Mesothelial cell of epicardium (in vitro differentiated cells): ENCODE measurements around the gene NCAM2. TPM values are rescaled to one million over a fixed set of nuclear protein-coding genes. Genes with fewer than 3 reads are reported as not detected.

Experiments
- DNase-seq, 2 experiments: peaks; one replicate each; pipeline ENCODE4 v3.0.0; 2021; ENCODE audit warnings: low spot score in 2 of 2; ENCODE audit not compliant: unreplicated experiment in 2 of 2
- H3K27ac Mint-ChIP-seq: 2 replicates; pipeline ENCODE4 v1.8.0; 2021; ENCODE audit warnings: mixed read lengths
- H3K27me3 Mint-ChIP-seq: 2 replicates; pipeline ENCODE4 v1.8.0; 2021; ENCODE audit warnings: low read depth, mixed read lengths
- H3K36me3 Mint-ChIP-seq: 2 replicates; pipeline ENCODE4 v1.8.0; 2021; ENCODE audit warnings: mixed read lengths
- H3K4me1 Mint-ChIP-seq: 2 replicates; pipeline ENCODE4 v1.8.0; 2021; ENCODE audit warnings: mixed read lengths
- H3K4me3 Mint-ChIP-seq: 2 replicates; pipeline ENCODE4 v1.8.0; 2021; ENCODE audit warnings: mild to moderate bottlenecking, moderate library complexity, mixed read lengths
- H3K9me3 Mint-ChIP-seq: 2 replicates; pipeline ENCODE4 v1.8.0; 2021; ENCODE audit warnings: mixed read lengths
- CTCF ChIP-seq: fragments of 200-600 bp; sonication (generic); IDR thresholded peaks from one replicate; pipeline ENCODE4 v1.5.0; 2021; ENCODE audit warnings: antibody characterized with exemption; ENCODE audit not compliant: unreplicated experiment
- total RNA-seq: library from RNA; stranded (reverse); gene quantifications from 3 replicates; pipeline ENCODE4 v1.2.1, GENCODE V29; 2021

Gene NCAM2
- total RNA-seq, 1 donor from 2014 or later, result 34.0 TPM

GRCh38 chr21:21003701-21004100 lies 5.5 kb downstream of the NCAM2 start:
- Mint-ChIP-seq H3K4me3 (no peak overlapping the region), H3K27me3 (peaks cover 5% of the 10 kb centered on the region), H3K9me3 (no peaks in the 10 kb centered on the region), H3K4me1 (peaks cover 52% of the 10 kb centered on the region), H3K36me3 (no peaks in the 10 kb centered on the region), H3K27ac (no peak overlapping the region)
- peak; percentile 40 for TF ChIP-seq CTCF
- DNase-seq, result no peak

DNA sequence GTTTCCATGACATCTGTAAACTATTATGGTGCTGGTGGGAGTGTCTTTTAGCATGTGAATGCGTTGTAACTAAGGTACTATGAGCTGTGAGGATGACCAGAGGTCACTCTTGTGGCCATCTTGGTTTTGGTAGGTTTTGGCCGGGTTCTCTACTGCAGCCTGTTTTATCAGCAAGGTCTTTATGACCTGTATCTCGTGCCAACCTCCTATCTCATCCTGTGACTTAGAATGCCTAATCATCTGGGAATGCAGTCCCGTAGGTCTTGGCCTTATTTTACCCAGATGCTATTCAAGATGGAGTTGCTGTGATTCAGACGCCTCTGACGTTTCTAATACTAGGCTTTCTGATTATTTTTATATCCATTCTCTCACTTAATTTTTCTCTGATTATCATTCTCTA lies 9.4 kb downstream of the NCAM2 start:
- TF ChIP-seq CTCF, result no peak
- Mint-ChIP-seq H3K36me3 (no peaks in the 10 kb centered on the region), H3K27ac (peak overlapping the region; percentile 23), H3K4me1 (peaks cover 33% of the 10 kb centered on the region), H3K4me3 (no peak overlapping the region), H3K9me3 (no peaks in the 10 kb centered on the region), H3K27me3 (no peaks in the 10 kb centered on the region)
- no peak for DNase-seq

DNA sequence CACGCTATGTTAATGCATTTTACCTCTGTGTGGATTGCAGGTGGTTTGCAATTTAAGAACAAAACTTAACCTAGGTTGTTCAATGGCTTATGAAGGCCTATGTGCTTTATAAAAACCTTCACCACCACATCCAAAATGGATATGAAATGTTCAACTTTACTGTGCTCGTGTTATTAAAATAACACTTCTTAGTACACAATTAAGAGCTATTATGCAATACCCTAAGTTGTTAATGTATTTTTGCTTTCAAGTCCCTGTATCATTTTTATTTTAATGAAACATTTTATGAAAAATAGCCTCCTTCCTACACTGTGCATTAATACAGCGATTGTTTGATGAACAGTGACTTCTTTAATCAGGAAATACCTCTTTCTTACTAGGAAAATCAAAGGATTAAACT lies 12.0 kb downstream of the NCAM2 start:
- H3K4me1 Mint-ChIP-seq, result peaks cover 33% of the 10 kb centered on the region
- TF ChIP-seq CTCF, result no peak
- no peaks in the 10 kb centered on the region for H3K27me3 Mint-ChIP-seq
- H3K36me3 Mint-ChIP-seq, result peaks cover 2% of the 10 kb centered on the region
- DNase-seq, result no peak
- H3K4me3 Mint-ChIP-seq, result no peak overlapping the region
- H3K9me3 Mint-ChIP-seq, result peaks cover 9% of the 10 kb centered on the region
- no peak overlapping the region for H3K27ac Mint-ChIP-seq

DNA sequence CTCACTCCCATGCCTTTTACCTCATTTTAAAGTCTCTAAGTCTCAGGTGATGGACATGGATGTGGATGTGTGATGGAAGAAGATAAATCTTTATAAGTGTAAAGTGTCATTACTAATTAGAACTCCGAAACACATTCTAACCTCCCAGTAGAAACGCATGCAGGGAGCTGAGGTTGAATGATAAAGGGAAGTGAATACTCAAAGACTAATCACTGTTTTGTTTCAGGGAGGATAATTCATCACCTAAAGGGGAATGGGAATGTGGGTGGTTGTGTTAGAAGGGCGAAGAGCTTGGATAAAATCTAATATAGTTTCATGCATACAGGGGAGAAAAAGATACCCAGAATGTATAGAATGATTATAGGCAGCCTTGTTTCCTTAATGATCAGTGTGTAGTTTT lies 12.5 kb downstream of the NCAM2 start:
- no peak for TF ChIP-seq CTCF
- Mint-ChIP-seq H3K27ac (no peak overlapping the region), H3K4me1 (peaks cover 33% of the 10 kb centered on the region), H3K9me3 (peaks cover 9% of the 10 kb centered on the region), H3K36me3 (peaks cover 2% of the 10 kb centered on the region), H3K27me3 (no peaks in the 10 kb centered on the region), H3K4me3 (no peak overlapping the region)
- no peak for DNase-seq

- no peaks in the 10 kb centered on the region for H3K27me3 Mint-ChIP-seq
- H3K9me3 Mint-ChIP-seq, result peaks cover 20% of the 10 kb centered on the region
- H3K36me3 Mint-ChIP-seq, result peaks cover 2% of the 10 kb centered on the region
- peak overlapping the region; percentile 71 for H3K27ac Mint-ChIP-seq
- TF ChIP-seq CTCF, result no peak
- peaks cover 18% of the 10 kb centered on the region for H3K4me1 Mint-ChIP-seq
- no peak overlapping the region for H3K4me3 Mint-ChIP-seq
- DNase-seq, result no peak
These were observed 20.6 kb downstream of the NCAM2 start for GRCh38 chr21:21018821-21019220.

GRCh38 chr21:21019681-21020080 lies 21.5 kb downstream of the NCAM2 start:
- H3K27ac Mint-ChIP-seq, result peak overlapping the region; percentile 69
- no peak for DNase-seq
- TF ChIP-seq CTCF, result no peak
- H3K36me3 Mint-ChIP-seq, result peaks cover 2% of the 10 kb centered on the region
- H3K9me3 Mint-ChIP-seq, result peaks cover 16% of the 10 kb centered on the region
- no peaks in the 10 kb centered on the region for H3K27me3 Mint-ChIP-seq
- peaks cover 18% of the 10 kb centered on the region for H3K4me1 Mint-ChIP-seq
- H3K4me3 Mint-ChIP-seq, result no peak overlapping the region
